SIG-M5 treated with dmso at 0.1 percent for 504 hours (cell line): Measurements from ENCODE around the gene LYPLAL1.

Source experiments
- DNase-seq: peaks from one replicate; lab custom pipeline; 2025; ENCODE audit not compliant: unreplicated experiment; lab: John Stamatoyannopoulos, UW

Gene LYPLAL1

DNA sequence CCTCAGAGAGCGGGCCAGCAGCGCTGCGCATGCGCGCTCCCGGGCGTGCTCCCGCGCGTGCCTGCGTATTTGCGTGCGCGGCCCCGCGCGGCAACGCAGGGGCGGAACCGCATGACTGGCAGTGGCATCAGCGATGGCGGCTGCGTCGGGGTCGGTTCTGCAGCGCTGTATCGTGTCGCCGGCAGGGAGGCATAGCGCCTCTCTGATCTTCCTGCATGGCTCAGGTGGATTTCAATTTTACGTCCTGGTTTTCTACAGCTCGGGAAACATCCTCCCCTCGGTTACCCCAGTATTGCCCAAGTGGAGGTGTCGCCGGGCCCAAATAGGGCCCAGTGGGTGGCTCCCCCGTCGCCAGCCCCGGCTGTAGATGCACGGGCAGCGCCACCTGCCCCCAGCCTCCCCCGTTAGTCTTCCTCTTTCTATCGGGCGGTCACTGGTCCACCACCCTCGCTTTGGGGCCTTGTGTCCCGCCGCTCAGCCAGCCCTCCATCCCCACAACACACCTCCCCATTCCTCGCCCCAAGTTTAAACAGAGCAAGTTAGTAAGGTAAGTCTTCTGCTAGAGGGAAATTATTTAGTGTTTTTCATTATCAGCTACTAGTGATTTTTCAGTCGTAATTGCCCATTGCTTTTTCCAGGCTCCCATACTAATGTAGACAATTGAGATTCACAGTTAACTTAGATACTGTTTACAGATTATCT is at the start of gene LYPLAL1:
Gene LYPLAL1 (plus strand): TSS at position 121 of the 702 bp plus-strand sequence. CDS start 13 bp downstream, at position 134.
- DNase-seq, result peak; percentile 93

DNA sequence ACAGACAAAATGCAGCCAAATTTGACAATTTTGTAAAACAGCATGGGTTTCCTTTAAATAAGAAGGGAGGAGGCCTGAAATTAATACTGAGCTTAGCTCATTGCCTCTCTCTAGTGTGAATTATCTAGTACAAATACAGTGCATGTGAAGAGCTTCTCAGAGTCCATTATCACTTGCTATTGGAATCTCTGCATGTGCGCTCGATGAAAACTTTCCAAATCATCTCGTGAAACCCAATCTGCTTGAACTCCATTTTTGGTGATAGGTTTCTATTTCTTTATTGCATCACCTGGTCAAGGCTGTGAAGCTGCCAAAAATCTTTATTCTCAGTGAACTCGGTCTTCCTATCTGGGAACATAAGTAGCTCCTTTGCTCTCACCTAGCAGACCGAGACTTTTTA is 49.5 kb upstream of the LYPLAL1 start:
- DNase-seq, result no peak

GRCh38 chr1:219125342-219125741 is 48.3 kb upstream of the LYPLAL1 start:
- DNase-seq, result no peak

GRCh38 chr1:219126377-219126776 is 47.3 kb upstream of the LYPLAL1 start:
- no peak for DNase-seq

DNA sequence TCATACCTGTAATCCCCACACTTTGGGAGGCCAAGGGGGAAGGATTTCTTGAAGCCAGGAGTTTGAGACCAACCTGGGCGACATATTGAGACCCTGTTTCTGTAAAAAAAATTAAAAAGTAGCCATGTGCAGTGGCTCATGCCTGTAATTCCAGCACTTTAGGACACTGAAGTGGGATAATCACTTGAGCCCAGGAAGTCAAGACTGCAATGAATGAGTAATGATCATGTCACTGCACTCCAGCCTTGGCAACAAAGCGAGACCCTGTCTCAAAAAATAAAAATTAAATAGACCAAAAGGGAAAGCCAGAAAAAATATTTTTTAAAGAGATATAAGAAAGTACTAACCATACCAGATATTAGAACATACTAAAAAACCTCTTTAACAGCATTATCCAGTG is 44.7 kb upstream of the LYPLAL1 start:
- no peak for DNase-seq

- no peak for DNase-seq
Measured at GRCh38 chr1:219130366-219130935, 43.2 kb upstream of the LYPLAL1 start.

GRCh38 chr1:219132939-219133338 is 40.7 kb upstream of the LYPLAL1 start:
- DNase-seq, result no peak

DNA sequence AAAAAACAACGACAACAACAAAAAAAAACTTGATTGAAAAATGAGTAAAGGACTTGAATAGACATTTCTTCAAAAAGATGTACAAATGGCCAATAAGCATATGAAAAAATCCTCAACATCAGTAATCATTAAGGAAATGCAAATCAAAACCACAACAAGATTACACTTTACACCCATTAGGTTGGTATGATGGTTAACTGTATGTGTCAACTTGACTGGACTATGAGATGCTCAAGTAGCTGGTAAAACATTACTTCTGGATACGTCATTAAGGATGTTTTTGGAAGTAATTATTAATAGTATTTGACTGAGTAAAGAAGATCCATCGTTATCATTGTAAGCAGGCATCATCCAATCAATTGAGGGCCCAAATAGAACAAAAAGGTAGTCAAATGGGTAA is 34.9 kb upstream of the LYPLAL1 start:
- DNase-seq, result no peak

GRCh38 chr1:219140303-219140877 is 33.3 kb upstream of the LYPLAL1 start:
- no peak for DNase-seq

DNA sequence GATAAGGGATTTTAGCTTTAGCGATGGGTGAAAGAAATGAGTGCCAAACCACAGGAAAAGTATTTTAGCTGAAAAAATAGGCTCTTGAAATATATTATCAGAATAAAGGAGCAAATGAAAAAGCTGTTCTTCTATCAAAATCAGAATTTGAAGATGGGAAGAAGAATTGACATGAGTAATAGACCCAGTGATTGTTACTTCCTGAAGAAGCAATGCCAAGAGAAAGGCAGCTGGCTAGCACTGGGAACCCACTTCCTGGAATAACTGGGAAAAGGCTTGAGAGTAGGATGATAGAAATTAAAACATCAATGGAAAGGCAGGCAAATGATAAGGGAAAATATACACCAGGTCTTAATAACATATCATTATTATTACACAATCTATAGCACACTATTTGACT is 29.9 kb upstream of the LYPLAL1 start:
- DNase-seq, result no peak

GRCh38 chr1:219144658-219145315 is 28.9 kb upstream of the LYPLAL1 start:
- DNase-seq, result peak; percentile 94

DNA sequence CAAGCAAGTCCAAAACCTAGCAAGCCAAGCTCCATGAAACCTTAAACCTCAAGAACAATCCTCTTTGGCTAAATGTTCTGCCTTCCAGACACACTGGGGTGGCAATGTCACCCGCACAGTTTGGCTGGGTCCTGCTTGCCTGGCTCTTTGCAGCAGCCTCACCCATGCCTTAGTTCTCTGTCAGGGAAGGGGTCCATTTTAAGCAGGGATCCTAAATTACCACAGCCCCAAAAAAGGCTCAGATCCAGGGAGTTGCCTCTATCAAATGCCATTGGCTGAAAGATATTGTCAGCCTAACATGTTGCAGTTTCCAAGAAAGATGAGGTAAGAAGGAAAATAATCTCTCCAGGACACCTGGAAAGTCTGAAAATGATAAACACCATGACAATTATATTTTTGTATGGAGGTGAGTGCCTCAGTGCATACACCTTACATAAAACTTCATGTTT is 26.1 kb upstream of the LYPLAL1 start:
- no peak for DNase-seq

GRCh38 chr1:219149009-219149577 is 24.6 kb upstream of the LYPLAL1 start:
- no peak for DNase-seq

DNA sequence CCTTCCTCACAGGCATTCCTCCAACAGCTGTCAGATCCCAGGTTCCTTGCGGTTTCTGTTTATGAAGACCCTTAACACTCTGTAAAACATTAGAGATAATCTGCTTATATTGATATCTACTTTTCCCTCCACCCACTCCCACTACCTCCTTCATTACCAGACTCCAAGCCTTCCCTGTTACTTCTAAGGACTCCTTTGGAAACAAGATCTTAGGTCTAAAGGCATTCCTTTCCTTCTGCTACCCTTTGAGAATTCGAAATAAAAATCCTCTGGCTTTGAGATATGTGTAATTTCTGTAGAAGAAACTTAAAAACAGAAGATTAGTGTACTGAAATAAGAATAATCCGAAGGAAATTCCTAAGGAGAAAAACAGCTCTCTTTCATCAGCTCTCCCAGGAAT is 23.7 kb upstream of the LYPLAL1 start:
- DNase-seq, result no peak

DNA sequence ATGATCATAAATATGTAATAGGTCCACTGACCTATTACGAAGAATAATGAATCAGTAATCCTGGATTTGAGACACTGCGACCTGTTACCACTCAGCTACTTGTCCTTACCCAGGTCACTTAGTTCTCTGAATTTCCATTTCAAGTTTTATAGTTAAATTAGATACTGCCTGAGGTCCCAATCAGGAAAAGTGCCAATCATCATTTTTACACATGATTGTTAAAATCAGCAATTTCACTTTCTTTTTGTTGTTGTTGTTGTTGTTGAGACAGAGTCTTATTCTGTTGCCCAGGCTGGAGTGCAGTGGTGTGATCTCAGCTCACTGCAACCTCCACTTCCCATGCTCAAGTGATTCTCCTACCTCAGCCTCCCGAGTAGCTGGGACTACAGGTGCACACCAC is 22.8 kb upstream of the LYPLAL1 start:
- no peak for DNase-seq

DNA sequence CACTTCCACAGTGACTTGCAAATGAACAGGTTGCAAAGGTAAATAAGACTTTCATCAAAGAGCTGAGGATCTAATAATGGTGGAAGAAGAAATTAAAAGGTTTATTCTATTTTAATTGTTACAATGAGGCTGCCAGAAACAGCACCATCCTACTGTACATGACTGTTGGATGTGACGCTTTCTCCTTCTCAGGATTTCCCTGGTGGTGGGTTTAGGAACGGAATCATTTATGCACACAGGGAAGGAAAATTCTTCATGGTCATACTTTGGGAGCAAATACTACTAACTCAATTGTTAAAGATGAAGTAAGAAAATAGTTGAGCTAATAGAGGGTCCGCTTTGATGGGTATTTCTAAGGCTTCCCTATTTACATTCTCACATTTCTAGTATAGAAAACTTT is 22.2 kb upstream of the LYPLAL1 start:
- DNase-seq, result no peak

- DNase-seq, result no peak
Measured at GRCh38 chr1:219152751-219153150, 20.9 kb upstream of the LYPLAL1 start.

- no peak for DNase-seq
Measured at GRCh38 chr1:219153723-219154122, 20.0 kb upstream of the LYPLAL1 start.

DNA sequence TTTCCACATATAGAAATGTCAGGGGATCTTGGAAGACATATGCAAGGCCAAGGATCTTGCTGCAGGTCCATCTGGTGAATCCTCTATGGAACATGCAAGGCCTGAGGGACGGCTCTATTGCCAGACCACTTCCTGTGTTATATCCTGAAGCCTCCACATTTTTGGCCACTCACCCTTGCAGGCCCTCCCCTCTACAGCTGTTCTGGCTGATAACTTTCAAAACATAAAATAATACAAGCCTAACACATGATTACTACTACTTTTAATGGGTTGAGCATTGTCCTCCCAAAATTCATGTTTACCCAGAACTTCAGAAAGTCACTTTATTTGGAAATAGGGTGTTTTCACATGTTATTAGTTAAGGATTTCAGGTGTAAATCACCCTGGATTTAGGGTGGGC is 18.5 kb upstream of the LYPLAL1 start:
- DNase-seq, result no peak

GRCh38 chr1:219159946-219160645 is 13.6 kb upstream of the LYPLAL1 start:
- no peak for DNase-seq

GRCh38 chr1:219160967-219161366 is 12.7 kb upstream of the LYPLAL1 start:
- no peak for DNase-seq
